NCI-H2196 treated with DMSO at 0.1 percent for 48 hours (cell line): Measurements from ENCODE around the gene GPR42.
"Not testable (repeated sequence)": the region's sequence is repeated elsewhere in the genome, so short reads cannot be mapped to it uniquely, and the experiment has no call there.

ENCODE experiments used
- DNase-seq: peaks from one replicate; lab custom pipeline; 2025; ENCODE audit not compliant: unreplicated experiment; lab: John Stamatoyannopoulos, UW

Gene GPR42

DNA sequence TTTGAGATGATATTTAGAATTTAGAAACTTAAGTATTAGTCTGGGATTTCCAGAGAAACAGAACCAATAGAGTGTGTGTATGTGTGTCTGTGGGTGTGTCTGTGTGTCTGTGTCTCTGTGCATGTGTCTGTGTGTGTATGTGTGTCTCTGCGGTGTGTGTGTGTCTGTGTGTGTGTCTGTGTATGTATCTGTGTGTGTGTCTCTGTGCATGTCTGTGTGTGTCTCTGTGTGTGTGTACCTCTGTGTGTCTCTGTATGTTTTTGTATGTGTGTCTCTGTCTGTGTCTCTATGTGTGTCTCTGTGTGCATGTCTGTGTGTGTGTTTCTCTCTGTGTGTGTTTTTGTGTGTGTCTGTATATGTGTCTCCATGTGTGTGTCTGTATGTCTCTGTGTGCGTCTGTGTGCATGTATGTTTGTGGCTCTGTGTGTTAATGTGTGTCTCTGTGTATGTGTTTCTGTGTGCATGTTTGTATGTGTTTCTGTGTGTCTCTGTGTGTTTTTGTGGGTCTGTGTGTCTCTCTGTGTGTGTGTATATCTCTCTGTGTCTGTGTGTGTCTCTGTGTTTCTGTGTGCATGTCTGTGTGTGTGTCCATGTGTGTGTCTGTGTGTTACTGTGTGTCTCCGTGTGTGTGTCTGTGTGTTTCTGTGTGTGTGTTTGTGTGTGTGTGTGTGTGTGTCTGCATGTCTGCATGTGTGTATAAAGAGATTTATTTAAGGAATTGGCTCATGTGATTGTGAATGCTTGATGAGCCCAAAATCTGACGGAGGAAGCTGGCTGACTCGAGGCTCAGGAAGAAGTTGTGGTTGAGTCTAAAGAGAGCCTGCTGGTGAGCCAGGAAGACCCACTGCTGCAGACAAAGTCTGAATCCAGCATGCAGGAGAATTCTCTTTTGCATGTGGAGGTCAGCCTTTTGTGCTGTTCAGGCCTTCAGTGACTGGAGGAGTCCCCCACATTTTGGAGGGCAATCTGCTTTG is 22.2 kb downstream of the GPR42 start:
- DNase-seq, result no peak

DNA sequence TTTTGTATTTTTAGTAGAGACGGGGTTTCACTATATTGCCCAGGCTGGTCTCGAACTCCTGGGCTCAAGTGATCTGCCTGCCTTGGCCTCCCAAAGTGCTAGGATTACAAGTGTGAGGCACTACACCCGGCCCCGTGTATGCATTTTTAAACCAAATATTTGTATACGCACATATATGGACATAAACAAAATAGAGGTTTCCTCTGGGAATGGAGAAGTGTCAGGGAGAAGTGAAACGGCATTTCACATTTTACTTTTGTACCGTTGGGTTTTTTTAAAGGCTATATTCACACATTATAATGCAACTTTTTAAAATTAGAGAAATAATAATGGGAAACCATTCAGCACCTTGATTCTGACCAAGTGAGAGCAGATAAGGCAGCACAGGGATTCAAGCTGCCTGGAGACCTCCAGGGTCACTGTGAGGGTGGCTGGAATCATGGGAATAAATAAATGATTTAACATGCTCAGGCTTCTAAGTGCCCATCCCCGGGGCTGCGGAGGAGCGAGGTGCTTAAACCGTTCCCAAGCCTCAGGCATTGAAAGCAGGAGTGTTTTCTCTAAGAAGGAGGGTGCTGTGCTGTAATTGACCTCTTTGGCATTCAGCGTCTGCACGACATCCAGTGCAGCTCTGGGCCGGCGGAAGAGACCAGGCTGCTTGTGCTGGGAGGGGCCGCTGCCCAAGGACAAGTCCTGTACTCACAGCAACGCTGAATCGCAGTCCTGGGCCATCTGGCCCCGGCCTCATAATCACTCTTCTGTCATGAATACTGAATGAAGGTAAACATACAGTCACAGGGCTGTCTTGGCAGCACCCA is 24.7 kb downstream of the GPR42 start:
- no peak for DNase-seq

DNA sequence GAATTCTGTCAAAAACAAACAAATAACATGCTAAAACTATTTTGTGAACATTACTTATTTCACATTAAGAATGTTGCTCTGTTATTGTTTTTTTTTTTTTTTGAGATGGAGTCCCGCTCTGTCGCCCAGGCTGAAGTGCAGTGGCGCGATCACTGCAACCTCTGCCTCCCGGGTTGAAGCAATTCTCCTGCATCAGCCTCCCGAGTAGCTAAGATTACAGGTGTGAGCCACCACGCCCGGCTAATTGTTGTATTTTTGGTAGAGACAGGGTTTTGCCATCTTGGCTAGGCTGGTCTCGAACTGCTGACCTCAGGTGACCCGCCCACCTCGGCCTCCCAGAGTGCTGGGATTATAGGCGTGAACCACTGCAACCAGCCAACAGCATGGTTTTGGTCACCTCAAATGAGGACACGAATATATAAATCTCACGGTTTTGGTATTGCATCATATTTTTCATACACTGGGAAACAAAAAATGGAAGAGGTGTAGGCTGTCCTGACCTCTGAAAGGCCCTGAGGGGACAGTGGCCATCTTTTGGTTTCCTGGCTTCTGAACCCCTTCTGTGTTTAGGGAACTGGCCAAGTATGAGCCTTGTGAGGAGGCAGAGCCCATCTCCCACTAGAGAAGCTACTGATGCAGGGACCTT is 25.5 kb downstream of the GPR42 start:
- no peak for DNase-seq

DNA sequence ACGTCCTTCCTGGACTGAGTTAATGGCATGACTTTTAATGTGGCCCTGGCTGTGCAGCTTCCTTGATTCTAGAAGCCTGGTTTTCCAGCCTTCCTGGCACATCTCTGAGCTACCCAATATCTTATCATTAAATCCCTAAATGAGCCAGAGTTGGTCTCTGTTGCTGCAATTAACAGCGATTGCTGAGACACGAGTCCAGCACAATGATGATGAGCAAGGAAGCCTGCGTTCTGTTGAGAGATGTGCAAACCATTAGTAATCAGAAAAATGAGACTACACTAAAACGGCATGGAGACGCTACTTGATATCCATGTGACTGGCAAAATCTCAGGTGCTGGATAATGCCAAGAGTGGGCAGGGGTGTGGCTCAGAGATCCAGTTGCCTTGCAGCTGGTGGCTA is 26.2 kb downstream of the GPR42 start:
- DNase-seq, result no peak

DNA sequence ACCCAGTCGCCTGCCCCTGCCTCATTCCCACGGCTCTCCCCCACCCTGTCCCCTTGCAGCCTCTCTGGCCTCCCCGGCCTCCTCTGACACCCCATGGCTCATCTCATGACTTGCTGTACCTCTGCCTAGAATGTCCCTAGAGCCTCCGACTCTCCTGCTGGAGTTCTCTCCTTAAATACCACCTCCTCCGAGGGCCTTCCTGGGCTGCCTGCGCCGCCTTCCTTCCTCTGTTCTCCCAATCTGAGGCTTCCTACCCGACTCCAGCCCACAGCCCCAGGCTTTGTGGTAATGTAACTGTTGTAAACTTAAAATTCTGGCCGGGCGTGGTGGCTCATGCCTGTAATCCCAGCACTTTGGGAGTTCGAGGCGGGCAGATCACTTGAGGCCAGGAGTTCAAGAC is 27.7 kb downstream of the GPR42 start:
- no peak for DNase-seq

DNA sequence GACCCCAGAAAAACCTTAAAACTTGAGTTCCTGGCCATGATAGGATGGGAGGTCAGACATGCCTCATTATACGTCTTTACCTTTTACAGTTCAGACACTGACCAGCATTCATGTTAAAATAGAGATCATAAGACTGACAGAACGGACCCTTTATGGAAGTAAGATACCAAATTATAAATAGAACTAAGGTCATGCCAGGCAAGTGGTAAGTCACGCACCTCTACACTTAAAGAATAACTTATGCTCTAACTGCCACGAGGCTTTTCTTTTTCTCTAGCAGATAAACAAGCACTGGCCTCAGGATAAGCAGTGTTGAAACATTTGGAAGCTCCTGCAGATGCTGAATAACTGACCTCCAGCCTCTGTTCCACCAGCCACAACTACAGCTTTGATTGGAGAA is 28.4 kb downstream of the GPR42 start:
- DNase-seq, result no peak

DNA sequence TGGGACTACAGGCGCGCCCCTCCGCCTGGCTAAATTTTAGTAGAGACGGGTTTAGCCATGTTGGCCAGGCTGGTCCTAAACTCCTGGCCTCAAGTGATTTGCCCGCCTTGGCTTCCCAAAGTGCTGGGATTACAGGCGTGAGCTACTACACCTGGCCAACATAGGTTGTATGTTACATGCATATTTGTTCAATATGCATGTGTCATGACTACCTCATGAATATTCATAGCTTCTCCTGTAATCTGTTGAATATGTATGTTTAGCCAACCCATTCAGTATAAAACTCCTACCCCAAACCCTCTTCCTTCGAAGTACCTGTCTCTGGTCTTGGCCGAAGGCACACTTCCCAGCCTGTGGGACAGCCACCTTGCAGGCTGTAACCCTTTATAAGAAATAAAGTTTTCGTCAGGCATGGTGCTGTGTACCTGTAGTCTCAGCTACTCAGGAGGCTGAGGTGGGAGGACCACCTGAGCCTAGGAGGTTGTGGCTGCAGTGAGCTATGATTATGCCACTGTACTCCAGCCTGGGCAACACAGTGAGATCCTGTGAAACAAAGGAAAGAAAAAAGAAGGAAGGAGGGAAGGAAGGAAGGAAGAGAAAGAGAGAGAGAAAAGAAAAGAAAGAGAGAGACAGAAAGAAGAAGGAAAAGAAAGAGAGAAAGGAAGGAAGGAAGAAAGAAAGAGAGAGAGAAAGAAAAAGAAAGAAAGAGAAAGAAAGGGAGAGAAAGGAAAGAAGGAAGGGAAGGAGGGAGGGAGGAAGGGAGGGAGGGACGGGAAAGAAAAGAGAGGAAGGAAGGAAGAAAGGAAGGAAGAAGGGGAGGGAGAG is 29.3 kb downstream of the GPR42 start:
- no peak for DNase-seq

DNA sequence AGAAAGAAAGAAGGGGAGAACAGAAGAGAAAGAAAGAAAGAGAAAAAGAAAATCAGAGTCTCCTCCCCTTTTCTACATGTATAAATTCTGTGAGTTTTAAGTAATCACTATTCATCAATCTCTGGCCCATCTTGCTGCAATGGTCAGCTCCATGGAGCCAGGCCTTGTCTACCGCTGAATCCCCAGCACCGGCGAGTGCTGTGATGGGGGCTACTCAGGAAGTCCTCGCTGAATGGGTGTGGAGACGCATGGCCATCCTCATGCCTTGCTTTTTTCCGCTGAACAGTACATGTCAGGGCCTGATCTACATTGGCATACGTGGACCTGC is 29.9 kb downstream of the GPR42 start:
- DNase-seq, result no peak

DNA sequence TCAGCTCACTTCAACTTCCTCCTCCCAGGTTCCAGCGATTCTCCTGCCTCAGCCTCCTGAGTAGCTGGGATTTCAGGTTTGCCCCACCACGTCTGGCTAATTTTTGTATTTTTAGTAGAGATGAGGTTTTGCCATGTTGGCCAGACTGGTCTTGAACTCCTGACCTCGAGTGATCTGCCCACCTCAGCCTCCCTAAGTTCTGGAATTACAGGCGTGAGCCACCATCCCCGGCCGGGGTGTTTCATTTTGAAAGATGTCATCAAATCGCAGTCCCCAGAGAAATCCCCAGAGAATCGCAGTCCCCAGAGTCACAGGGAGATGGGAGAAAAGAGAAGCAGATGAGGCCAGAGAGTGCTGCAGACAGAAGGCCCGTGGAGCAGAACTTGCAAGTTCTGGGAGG is 30.5 kb downstream of the GPR42 start:
- DNase-seq, result not testable (repeated sequence)

DNA sequence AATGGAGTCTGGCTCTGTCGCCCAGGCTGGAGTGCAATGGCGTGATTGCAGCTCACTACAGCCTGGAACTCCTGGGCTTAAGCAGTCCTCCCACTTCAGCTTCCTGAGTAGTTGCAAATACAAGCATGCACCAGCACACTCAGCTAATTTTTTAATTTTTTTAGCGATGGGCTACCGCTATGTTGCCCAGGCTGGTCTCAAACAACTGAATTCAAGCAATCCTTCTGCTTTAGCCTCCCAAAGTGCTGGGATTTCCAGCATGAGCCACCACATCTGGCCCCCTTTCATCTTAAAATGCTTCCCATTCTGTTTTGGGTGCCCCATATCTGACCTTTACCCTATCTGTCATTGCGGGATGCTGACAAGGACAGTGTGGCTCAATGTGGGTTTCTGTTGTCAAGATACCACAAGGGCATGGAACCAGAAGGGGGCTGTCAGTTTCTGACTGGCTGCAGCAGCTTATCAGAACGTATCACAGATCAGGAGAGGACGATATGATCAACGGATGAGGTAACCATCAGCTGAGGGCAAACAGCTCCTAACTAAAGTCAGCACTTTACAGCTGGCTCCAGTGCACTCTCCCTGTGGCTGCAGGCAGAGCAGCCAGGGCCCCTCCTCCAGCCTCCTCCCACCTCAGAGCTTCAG is 32.4 kb downstream of the GPR42 start:
- no peak for DNase-seq

DNA sequence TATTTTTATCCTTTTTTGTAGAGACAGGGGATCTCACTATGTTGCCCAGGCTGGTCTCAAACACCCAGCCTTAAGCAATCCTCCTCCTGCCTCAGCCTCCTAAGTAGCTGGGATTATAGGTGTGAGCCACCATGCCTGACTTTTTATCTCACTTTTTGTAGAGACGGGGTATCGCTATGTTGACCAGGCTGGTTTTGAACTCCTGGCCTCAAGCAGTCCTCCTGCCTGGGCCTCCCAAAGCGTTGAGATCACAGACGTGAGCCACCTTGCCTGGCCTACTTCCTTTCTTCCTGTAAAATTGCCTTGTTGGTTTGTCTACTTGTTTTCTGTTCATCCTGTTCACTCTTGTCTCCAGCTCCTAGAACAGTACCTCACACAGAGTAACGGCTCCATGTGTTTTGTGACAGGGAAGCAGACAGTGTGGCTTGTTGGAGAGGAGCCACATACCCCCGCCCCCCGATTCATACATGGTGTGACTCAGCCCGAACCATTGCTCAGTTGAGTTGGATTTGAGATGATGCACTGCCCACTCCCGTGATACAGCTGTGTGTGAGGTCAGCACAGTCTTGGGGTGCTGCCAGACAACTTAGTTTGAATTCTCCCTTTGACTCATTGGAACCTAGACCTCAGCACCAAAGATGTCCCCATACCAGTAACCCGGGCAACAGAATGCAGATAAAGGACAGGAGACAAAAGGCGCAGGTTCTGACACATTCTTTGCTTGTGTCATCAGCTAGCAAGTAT is 34.2 kb downstream of the GPR42 start:
- no peak for DNase-seq

DNA sequence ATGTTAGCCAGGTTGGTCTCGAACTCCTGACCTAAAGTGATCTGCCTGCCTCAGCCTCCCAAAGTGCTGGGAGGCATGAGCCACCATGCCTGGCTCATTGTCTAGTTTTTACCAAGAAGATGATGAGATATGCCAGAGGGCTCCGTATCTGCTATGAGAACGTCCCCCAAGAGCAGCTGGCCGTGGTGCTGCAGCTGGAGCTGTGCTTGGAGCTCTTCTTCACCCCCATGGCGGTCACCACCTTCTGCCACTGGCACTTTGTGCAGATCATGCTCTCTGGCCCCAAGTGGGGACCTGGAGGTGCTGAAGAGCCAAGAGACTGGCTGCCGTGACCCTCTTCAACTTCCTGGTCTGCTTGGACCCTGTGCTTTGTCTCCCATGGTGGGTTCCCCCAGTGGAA is 36.8 kb downstream of the GPR42 start:
- DNase-seq, result no peak

DNA sequence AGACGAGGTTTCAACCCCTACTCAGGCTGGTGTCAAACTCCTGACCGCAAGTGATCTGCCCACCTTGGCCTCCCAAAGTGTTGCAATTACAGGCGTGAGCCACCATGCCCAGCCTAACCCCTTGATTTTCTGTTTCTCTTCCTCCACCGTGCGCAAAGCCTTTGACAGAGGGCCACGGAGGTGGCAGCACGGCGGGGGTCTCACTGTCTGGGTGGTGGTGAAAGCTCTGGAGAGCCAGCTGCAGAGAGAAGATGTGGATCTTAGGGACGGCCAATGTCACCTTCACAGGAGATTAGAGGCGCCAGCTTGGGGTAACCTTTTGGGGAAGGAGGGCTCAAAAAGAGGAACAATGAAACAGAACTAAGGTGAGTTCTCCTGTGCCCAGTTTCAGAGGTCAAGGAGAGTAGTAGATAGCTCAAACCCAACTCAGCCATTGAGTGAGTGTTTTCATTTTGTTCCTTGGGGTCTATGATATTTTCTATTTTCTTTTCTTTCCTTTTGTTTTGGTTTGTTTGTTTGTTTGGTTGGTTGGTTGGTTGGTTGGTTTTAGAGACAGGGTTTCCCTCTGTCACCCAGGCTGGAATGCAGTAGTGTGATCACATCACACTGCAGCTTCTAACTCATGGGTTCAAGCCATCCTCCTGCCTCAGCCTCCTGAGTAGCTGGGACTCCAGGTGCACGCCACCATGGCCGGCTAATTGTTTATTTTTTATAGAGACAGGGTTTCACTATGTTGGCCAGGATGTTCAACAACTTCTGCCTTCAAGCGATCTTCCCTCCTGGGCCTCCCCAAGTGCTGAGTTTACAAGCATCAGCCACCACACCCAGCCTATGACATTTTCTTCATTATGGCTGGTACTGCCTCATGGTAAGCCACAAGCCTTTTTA is 37.7 kb downstream of the GPR42 start:
- no peak for DNase-seq

DNA sequence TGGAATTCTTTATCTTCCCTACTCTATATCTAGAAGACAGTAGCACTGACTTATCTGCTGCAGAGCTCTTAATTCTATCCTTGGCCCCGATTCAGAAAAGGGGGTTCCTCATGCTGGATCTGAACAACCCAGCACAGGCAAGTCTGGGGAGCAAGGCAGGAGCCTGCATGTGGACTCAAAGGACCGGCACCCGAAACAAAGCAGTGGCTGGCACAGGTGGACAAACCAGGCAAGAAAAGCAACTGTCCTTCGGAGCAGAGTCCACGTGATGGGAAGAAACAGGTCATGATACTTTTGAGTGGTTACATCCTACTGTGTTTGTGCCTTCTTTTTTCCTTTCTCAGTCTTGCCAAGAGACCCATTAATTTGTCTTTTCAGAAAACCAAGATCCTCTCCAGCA is 38.3 kb downstream of the GPR42 start:
- no peak for DNase-seq

DNA sequence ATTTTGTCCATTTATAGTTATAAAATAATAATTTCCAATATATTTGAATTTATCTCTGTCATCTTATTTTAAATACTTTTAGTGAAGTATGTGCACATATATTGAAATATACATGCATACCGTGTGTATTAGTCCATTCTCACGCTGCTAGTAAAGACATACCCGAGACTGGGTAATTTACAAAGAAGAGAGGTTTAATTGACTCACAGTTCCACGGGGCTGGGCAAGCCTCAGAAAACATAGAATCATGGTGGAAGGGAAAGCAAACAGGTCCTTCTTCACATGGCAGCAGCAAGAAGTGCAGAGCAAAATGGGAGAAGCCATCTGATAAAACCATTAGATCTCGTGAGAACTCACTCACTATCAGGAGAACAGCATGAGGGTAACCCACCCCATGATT is 39.6 kb downstream of the GPR42 start:
- DNase-seq, result no peak

DNA sequence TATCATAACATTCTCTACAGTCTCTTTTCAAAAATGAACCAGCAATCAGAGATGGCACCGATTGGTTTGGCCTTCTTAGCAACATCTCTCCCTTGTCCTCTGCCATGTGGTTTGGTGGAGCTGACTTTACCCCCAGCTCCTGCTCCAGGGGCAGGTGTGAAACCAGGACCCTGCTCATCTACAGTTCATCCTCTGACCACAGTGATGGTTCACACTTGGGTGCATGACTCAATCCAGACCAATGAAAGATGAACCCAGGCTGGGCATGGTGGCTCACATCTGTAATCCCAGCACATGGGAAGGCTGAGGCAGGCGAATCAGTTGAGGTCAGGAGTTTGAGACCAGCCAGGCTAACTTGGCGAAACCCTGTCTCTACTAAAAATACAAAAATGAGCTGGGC is 43.6 kb downstream of the GPR42 start:
- DNase-seq, result no peak

DNA sequence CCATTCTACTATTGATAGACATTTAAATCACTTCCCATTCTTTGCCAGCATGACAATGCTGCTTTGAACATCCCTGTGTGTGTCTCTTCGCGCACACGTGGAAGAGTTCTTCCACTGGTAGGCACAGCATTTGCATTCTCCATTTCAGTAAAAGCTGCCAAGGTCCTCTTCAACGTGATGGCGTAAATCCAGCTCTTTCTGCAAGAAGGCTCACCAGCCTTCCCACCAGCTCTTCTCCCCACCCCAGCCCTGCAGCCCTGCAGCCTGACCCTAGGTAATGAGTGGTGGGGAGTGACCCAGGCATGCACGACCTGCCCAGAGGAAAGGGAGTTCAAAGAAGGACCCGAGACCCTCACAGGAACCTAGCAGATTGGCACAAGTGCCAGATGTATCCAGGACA is 45.5 kb downstream of the GPR42 start:
- no peak for DNase-seq

DNA sequence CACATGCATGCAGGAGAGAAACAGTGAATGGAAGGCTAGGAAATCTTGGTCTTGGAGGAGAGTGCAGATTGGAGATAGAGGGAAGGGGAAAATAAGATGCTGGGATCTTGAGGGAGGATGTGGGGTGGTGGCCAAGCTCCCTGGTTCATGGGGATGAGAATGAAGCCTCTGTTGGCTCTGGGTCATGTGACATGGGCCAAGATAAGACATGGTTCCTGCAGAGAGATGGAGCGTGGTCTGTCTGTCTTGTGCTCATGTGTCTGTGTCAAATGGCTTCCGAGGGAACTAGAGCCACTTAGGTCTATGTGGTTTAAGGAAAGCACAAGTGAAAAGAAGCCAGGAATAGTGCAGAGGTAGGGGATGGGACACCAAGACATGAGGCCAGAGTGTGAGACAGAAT is 46.4 kb downstream of the GPR42 start:
- DNase-seq, result no peak
